Activated CD4-positive, CD25-positive, alpha-beta regulatory T cell treated with anti-CD3 and anti-CD28 coated beads, Interleukin-2, amount 50 U/mL, for 16 hours (primary cell): ENCODE data around the gene MRPL44.

Source experiments
- DNase-seq: peaks from one replicate; pipeline ENCODE4 v3.0.0-alpha.2; 2020; ENCODE audit warnings: low read depth, low spot score

MRPL44 gene

DNA sequence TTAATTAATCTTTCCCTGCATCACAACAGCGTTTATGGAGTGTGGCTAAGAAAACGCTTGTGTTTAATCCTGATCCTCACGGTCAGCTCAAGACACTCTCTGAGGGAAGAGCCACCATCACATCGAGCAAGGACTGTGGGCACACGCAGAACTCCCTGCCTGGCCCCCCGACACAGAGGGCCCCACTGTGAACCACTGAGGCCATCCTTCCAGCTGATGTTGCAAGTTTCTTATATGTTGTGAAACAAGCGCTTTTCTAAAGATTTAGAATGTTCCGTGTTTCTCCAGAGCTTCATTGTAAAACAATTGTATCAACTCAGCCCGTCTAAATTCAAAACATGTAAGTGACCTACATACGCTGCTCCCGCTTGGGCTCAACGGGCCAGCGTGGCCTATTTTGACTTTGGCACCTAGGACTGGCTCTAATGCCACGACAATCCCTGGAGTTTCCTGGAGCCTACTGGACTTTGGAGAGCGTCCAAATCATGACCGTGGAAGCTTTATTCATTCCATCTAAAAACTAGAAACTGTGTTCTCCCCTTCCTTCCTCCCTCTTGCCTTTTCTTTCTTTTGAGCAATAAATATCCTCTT lies 46.9 kb downstream of the MRPL44 start:
- DNase-seq, result no peak

DNA sequence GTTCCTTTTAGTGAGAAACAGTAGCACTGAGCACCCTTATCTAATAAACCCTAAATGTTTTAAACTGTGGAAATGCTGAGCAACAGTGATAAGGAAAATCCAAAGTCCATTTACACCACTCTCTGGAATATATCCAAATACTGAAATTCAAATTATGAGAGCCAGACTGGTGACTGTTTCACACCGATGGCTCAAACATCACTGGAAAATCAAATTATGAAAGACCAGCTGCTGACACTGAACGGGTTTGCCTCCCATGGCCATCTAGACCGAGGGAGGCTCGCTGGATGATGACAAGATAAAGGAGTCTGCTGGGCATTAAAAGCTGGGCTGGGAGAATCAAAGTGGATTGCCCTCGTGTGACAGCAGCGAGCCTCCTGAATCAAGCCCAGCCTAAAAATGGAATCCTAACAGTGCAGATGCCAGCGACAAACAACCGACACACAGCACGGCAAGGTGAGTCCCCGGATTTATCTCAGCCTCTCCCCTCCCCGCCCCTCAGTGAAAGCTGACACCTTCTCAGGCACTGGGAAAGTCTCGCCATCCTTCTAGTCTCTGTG lies 51.5 kb downstream of the MRPL44 start:
- no peak for DNase-seq

DNA sequence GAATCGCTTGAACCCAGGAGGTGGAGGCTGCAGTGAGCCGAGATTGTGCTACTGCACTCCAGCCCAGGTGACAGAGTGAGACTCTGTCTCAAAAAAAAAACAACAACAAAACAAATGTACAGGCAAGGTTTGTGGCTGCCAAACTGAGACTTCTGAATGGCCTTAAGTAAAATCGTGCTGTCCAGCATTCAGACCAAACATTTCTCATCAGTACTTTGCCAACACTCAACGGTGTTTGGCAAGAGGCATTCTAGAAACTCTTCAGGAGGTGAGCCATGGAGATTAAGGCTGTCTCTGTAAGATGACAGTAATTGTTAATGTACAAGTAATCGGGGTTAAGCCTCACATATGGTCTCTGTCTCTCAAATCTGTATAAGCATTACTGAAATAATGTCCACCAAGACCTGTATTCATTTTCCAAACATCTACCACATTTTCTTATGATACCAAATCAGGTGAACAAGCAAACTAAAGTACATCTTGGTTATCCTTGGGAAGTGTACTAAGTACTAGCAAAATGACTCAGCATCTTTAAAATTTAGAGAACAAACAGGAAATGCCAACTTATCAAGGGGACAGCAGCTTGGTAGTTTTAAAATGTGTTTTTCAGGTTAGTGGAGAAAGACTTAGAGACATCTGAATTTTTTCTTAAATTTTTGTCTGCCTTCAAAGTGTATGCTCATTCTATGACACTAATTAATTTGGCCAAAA lies 52.5 kb downstream of the MRPL44 start:
- no peak for DNase-seq

DNA sequence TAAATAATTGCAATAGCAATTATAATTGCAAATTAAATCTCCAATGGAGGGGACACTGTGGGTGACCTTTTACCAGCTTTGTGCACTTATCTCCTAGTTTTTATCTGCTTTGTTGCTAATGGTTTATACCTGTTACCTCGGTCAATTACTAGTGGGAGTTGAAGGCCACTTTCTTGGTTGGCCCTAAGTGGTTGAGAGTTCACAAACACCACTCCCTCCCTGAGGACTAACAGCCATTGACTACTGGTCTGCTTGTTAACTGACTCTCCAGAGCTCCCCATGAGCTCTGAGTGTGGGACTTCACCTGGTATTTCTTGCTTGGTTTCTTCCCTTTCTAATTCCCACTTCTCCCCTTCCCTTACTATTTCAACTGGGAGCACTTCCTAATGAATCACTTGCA lies 54.6 kb downstream of the MRPL44 start:
- no peak for DNase-seq

DNA sequence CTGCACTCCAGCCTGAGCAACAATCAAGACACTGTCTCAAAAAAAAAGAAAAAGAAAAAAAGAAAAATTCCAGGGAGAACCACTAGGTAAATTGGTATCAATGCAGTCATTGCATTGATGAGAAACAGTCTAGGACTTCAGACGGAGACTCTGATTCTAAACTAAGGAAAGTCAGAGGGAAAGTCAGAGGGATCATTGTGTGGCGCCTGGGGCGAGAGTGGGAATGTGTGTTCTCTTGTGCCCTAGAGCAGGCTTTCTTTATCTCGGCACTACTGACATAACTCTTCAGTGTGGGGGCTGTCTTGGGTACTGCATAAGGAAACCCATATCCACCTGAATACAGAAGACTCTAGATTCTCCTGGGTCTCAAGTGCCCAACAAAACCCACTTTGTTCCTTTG lies 57.1 kb downstream of the MRPL44 start:
- no peak for DNase-seq

DNA sequence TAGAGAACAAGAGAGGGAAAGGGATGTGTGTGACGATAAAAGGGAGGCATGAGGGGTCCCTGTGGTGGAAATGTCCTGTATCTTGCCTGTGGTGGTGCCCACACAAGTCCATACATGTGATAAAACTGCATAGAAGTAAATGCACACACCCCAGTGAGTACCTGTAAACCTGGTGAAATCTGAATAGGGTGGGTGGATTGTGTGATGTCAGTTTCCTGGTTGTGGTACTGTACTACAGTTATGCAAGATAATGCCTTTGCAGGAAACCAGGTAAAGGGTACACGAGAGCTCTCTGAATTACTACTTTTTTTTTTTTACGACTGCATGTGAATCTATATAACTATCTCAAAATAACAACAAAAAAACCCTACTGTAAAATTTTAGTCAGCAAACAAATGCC lies 59.7 kb downstream of the MRPL44 start:
- no peak for DNase-seq
